Sigmoid colon (tissue), 4 donors: ENCODE measurements around the gene SIDT2.

Experiments
- CTCF ChIP-seq, 4 experiments: fragments of 450-650 bp in 3 of 4; fragments of 200-600 bp in 1 of 4; IDR thresholded peaks; one replicate each; pipeline ENCODE4 v1.5.1; 2016 to 2019; ENCODE audit warnings: antibody characterized with exemption in 4 of 4, mild to moderate bottlenecking in 3 of 4, moderate library complexity in 2 of 4
- EP300 ChIP-seq, 4 donors: sonication (generic); formaldehyde crosslinking; IDR thresholded peaks; one replicate each; pipeline ENCODE4 v1.6.1; 2017; ENCODE audit warnings: antibody characterized with exemption in 4 of 4
- POLR2A ChIP-seq, 2 donors: fragments of 450-650 bp; IDR thresholded peaks; one replicate each; pipeline ENCODE4 v1.6.1; 2016; ENCODE audit warnings: antibody characterized with exemption in 2 of 2, mild to moderate bottlenecking in 2 of 2, moderate library complexity in 2 of 2
- POLR2AphosphoS5 ChIP-seq, 4 donors: sonication (generic); formaldehyde crosslinking; IDR thresholded peaks; one replicate each; pipeline ENCODE4 v1.6.1; 2017; ENCODE audit warnings: antibody characterized with exemption in 4 of 4

GRCh38 chr11:117219455-117219854 lies 40.9 kb downstream of the SIDT2 start:
- TF ChIP-seq POLR2AphosphoS5 (IDR thresholded peaks at IDR 0.05) (no peak), CTCF (IDR thresholded peaks at IDR 0.05) (no peak), POLR2A (IDR thresholded peaks at IDR 0.05) (no peak), EP300 (IDR thresholded peaks at IDR 0.05) (no peak)
